Naive B cell (primary cell): Measurements from ENCODE around the gene FMO3. TPM values are rescaled to one million over a fixed set of nuclear protein-coding genes. Genes with fewer than 3 reads are reported as not detected.

Experiments used
- ATAC-seq, 2 donors: fragments of 150-1000 bp; cut with Tn5 transposase; 2 replicates each; pipeline ENCODE4 v1.10.0; 2021; ENCODE audit warnings: low read depth in 2 of 2, mild to moderate bottlenecking in 2 of 2, moderate library complexity in 2 of 2
- DNase-seq: peaks from one replicate; pipeline ENCODE4 v3.0.0; 2022
- H3K27ac Mint-ChIP-seq, 6 donors: one replicate each; pipeline ENCODE4 v1.8.0; 2020 to 2022; ENCODE audit warnings: mild to moderate bottlenecking in 6 of 6, mixed read lengths in 6 of 6, moderate library complexity in 5 of 6, inconsistent platforms in 2 of 6
- H3K27me3 Mint-ChIP-seq, 3 donors: one replicate each; pipeline ENCODE4 v1.8.0; 2021 to 2022; ENCODE audit warnings: mixed read lengths in 3 of 3, mild to moderate bottlenecking in 1 of 3
- H3K36me3 Mint-ChIP-seq, 2 donors: one replicate each; pipeline ENCODE4 v1.8.0; 2020 to 2022; ENCODE audit warnings: mixed read lengths in 2 of 2, inconsistent platforms in 1 of 2, mild to moderate bottlenecking in 1 of 2
- H3K4me1 Mint-ChIP-seq, 3 donors: one replicate each; pipeline ENCODE4 v1.8.0; 2020 to 2022; ENCODE audit warnings: mixed read lengths in 3 of 3, inconsistent platforms in 1 of 3, mild to moderate bottlenecking in 1 of 3, moderate library complexity in 1 of 3
- H3K4me3 Mint-ChIP-seq, 8 donors: one replicate each; pipeline ENCODE4 v1.8.0; 2020 to 2022; ENCODE audit warnings: mild to moderate bottlenecking in 8 of 8, mixed read lengths in 8 of 8, moderate library complexity in 8 of 8, inconsistent platforms in 2 of 8
- H3K9me3 Mint-ChIP-seq, 7 donors: one replicate each; pipeline ENCODE4 v1.8.0; 2020 to 2022; ENCODE audit warnings: mixed read lengths in 7 of 7, mild to moderate bottlenecking in 5 of 7, inconsistent platforms in 2 of 7, moderate library complexity in 1 of 7
- polyA plus RNA-seq, 6 donors: library from polyadenylated mRNA; unstranded; fragments of 300-500 nt; fragmentation: Illumina TruSeq; gene quantifications; one replicate each; pipeline ENCODE4 v1.2.3, GENCODE V29; 2021; ENCODE audit warnings: low read depth in 6 of 6

FMO3 gene
- under 1 TPM in 1 of 6 donors, not detected in 5; 0.36 TPM for polyA plus RNA-seq

- Mint-ChIP-seq H3K27ac (no peak within 1 kb of the TSS), H3K9me3 (no peaks in the 10 kb centered on the region), H3K4me3 (no peak within 1 kb of the TSS), H3K4me1 (no peaks in the 10 kb centered on the region), H3K27me3 (peaks cover 0 to 5% (median 0%) of the 10 kb centered on the region in 3 donors), H3K36me3 (no peaks in the 10 kb centered on the region)
- DNase-seq (no peak), ATAC-seq (no peak)
Observed at GRCh38 chr1:171090604-171091003, at the start of gene FMO3. Gene FMO3 (plus strand): TSS chr1:171090905. CDS start chr1:171092659, 1,754 bp downstream.

GRCh38 chr1:171048014-171048413, 42.7 kb upstream of the FMO3 start:
- Mint-ChIP-seq H3K4me1 (no peaks in the 10 kb centered on the region), H3K27me3 (no peaks in the 10 kb centered on the region), H3K27ac (no peak overlapping the region), H3K4me3 (no peak overlapping the region), H3K36me3 (peaks cover 0 to 10% of the 10 kb centered on the region in 2 donors), H3K9me3 (peaks cover 9 to 57% (median 34%) of the 10 kb centered on the region in 7 donors)
- DNase-seq: no peak
- no peak for ATAC-seq

GRCh38 chr1:171052977-171053376, 37.7 kb upstream of the FMO3 start:
- no peak for ATAC-seq
- H3K4me1 Mint-ChIP-seq: no peaks in the 10 kb centered on the region
- no peaks in the 10 kb centered on the region for H3K36me3 Mint-ChIP-seq
- H3K9me3 Mint-ChIP-seq: peaks cover 7 to 30% (median 12%) of the 10 kb centered on the region in 7 donors
- no peaks in the 10 kb centered on the region for H3K27me3 Mint-ChIP-seq
- H3K4me3 Mint-ChIP-seq: no peak overlapping the region
- DNase-seq: no peak
- no peak overlapping the region for H3K27ac Mint-ChIP-seq

- Mint-ChIP-seq H3K4me1 (no peaks in the 10 kb centered on the region), H3K9me3 (peaks cover 4 to 12% (median 8%) of the 10 kb centered on the region in 7 donors), H3K36me3 (no peaks in the 10 kb centered on the region), H3K27me3 (no peaks in the 10 kb centered on the region), H3K4me3 (no peak overlapping the region), H3K27ac (no peak overlapping the region)
- no peak for DNase-seq
- ATAC-seq: no peak
Observed at GRCh38 chr1:171055966-171056643, 34.6 kb upstream of the FMO3 start.

GRCh38 chr1:171061425-171062143, 29.1 kb upstream of the FMO3 start:
- Mint-ChIP-seq H3K27me3 (no peaks in the 10 kb centered on the region), H3K27ac (no peak overlapping the region)

GRCh38 chr1:171062902-171063301, 27.8 kb upstream of the FMO3 start:
- DNase-seq (no peak), ATAC-seq (no peak)
- H3K4me3 Mint-ChIP-seq: no peak overlapping the region
- H3K36me3 Mint-ChIP-seq: no peaks in the 10 kb centered on the region
- peaks cover 0 to 7% (median 0%) of the 10 kb centered on the region in 7 donors for H3K9me3 Mint-ChIP-seq
- no peaks in the 10 kb centered on the region for H3K4me1 Mint-ChIP-seq
- H3K27ac Mint-ChIP-seq: no peak overlapping the region
- H3K27me3 Mint-ChIP-seq: no peaks in the 10 kb centered on the region

More at GRCh38 chr1:171061425-171062143, 29.1 kb upstream of the FMO3 start:
- H3K4me3 Mint-ChIP-seq: no peak overlapping the region
- ATAC-seq (no peak), DNase-seq (no peak)
- H3K9me3 Mint-ChIP-seq: peaks cover 0 to 8% (median 3%) of the 10 kb centered on the region in 7 donors
- no peaks in the 10 kb centered on the region for H3K36me3 Mint-ChIP-seq
- H3K4me1 Mint-ChIP-seq: no peaks in the 10 kb centered on the region

GRCh38 chr1:171075041-171075440, 15.7 kb upstream of the FMO3 start:
- H3K4me1 Mint-ChIP-seq: no peaks in the 10 kb centered on the region
- ATAC-seq (no peak), DNase-seq (no peak)
- H3K36me3 Mint-ChIP-seq: no peaks in the 10 kb centered on the region
- H3K27me3 Mint-ChIP-seq: peaks cover 3 to 16% (median 15%) of the 10 kb centered on the region in 3 donors
- no peak overlapping the region for H3K27ac Mint-ChIP-seq
- H3K4me3 Mint-ChIP-seq: no peak overlapping the region
- peaks cover 0 to 3% (median 0%) of the 10 kb centered on the region in 7 donors for H3K9me3 Mint-ChIP-seq

DNA sequence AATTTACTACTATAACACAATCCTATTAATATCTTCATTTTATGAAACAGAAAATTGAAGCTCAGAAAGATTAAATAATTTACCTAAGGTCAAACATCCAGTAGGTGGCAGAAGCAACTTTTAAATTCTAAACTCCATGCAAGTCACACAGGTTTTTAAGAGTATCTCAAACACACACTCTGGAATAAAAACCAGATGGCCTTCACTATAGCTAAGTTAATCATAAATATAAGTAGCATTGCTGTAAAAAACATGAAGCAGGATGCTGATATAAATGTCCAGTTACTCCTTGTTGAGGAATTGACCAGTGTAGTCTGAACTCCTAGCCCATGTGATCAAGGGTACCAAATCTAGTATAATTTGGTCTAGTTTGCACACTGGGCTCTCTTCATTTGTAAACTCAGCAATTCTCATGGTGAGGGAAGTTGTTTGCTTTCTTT, 9.4 kb upstream of the FMO3 start:
- Mint-ChIP-seq H3K36me3 (no peaks in the 10 kb centered on the region), H3K4me3 (no peak overlapping the region), H3K9me3 (peaks cover 0 to 3% (median 0%) of the 10 kb centered on the region in 7 donors), H3K27me3 (peaks cover 0 to 6% (median 4%) of the 10 kb centered on the region in 3 donors), H3K27ac (no peak overlapping the region), H3K4me1 (no peaks in the 10 kb centered on the region)
- DNase-seq (no peak), ATAC-seq (no peak)

DNA sequence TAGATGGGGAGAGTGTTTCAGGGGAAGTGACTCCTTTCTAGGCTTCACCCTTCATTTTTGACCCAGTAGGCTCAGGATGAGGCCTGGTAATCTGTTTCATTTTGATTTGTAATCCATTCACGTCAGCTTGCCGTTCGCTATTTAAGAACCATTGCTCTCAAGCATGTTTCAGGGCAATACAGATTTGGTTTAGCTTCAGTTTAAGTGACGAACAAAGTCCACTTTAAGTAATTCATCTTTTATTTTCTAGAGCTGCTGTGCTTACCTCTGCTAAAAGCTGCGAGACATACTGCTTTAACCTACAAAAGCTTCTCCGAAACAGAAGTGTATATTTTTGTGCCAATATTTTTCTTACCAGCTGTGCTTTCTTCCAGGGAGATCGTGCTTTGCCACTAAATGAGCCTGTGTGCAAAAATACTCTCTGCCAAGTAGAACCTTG, 8.9 kb upstream of the FMO3 start:
- ATAC-seq: no peak
- H3K36me3 Mint-ChIP-seq: no peaks in the 10 kb centered on the region
- no peak overlapping the region for H3K27ac Mint-ChIP-seq

GRCh38 chr1:171082606-171083005, 8.1 kb upstream of the FMO3 start:
- Mint-ChIP-seq H3K9me3 (no peaks in the 10 kb centered on the region), H3K27me3 (peaks cover 0 to 5% (median 0%) of the 10 kb centered on the region in 3 donors), H3K4me1 (no peaks in the 10 kb centered on the region), H3K4me3 (no peak overlapping the region), H3K36me3 (no peaks in the 10 kb centered on the region), H3K27ac (no peak overlapping the region)
- DNase-seq: no peak
- ATAC-seq: no peak

More for the DNA sequence above, 8.9 kb upstream of the FMO3 start:
- no peak for DNase-seq
- H3K4me1 Mint-ChIP-seq: no peaks in the 10 kb centered on the region
- H3K4me3 Mint-ChIP-seq: no peak overlapping the region
- H3K9me3 Mint-ChIP-seq: no peaks in the 10 kb centered on the region
- H3K27me3 Mint-ChIP-seq: peaks cover 0 to 4% (median 2%) of the 10 kb centered on the region in 3 donors

- Mint-ChIP-seq H3K27ac (peak overlapping the region in 1 of 6 donors; percentile 1), H3K4me3 (no peak overlapping the region), H3K27me3 (peaks cover 0 to 5% (median 0%) of the 10 kb centered on the region in 3 donors), H3K9me3 (no peaks in the 10 kb centered on the region), H3K36me3 (no peaks in the 10 kb centered on the region), H3K4me1 (no peaks in the 10 kb centered on the region)
- ATAC-seq: no peak
- DNase-seq: no peak
Observed at GRCh38 chr1:171083222-171083621, 7.5 kb upstream of the FMO3 start.

GRCh38 chr1:171084091-171084490, 6.6 kb upstream of the FMO3 start:
- DNase-seq: no peak
- Mint-ChIP-seq H3K4me3 (no peak overlapping the region), H3K27ac (no peak overlapping the region), H3K36me3 (no peaks in the 10 kb centered on the region), H3K4me1 (no peaks in the 10 kb centered on the region), H3K27me3 (peaks cover 0 to 5% (median 0%) of the 10 kb centered on the region in 3 donors), H3K9me3 (no peaks in the 10 kb centered on the region)
- no peak for ATAC-seq

DNA sequence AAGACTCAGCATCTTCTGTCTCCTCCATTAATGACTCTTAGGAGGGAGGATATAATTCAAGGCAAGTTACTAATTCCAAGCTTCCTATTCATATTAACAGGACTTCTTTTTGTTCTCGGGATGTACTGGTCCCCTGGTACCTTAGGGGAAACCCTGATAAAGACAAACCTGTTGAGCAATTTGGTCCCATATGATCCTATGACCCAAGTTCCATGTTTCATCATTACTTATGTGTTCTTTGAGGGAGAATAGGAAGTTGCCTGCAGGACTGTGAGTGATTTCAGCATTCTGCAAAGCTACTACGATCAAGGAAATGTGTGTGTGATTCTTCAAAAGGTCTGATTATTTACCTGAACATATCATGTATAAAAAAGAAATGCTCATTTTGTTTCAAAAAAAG, 5.8 kb upstream of the FMO3 start:
- Mint-ChIP-seq H3K9me3 (no peaks in the 10 kb centered on the region), H3K4me3 (no peak overlapping the region), H3K27me3 (peaks cover 0 to 5% (median 0%) of the 10 kb centered on the region in 3 donors), H3K27ac (no peak overlapping the region), H3K36me3 (no peaks in the 10 kb centered on the region), H3K4me1 (no peaks in the 10 kb centered on the region)
- DNase-seq (no peak), ATAC-seq (no peak)

- no peak overlapping the region for H3K4me3 Mint-ChIP-seq
- no peaks in the 10 kb centered on the region for H3K36me3 Mint-ChIP-seq
- no peaks in the 10 kb centered on the region for H3K4me1 Mint-ChIP-seq
- no peak for ATAC-seq
- peaks cover 0 to 5% (median 0%) of the 10 kb centered on the region in 3 donors for H3K27me3 Mint-ChIP-seq
- no peaks in the 10 kb centered on the region for H3K9me3 Mint-ChIP-seq
- DNase-seq: no peak
- no peak overlapping the region for H3K27ac Mint-ChIP-seq
Observed at GRCh38 chr1:171087896-171088295, 2.8 kb upstream of the FMO3 start.
